ENCODE data around the gene DOCK7.

Gene DOCK7

DNA sequence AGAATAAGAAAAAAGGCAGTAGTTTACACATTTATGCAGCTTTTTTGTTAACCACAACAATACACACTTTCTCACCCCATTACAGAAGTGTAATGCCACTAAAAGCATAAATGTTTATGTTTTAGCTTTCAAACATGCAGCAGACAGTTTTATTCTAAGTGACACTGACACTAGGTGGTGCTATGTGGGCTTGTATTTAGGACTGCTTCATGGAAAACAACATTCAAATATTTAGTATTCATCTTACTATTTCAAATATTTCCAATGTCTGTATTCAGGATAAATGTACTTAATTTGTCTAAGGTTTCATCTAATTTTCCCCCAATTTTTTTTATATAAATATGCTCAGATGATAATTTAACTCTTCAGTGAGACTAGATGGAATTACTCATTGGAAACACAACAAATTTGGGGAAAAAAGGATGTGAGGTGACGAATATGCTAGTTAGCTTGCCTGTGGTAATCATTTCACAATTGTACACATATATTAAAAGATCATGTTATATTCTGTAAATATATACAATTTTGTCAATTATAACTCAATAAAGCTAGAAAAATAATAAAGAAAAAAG, 179.9 kb downstream of the DOCK7 start:
- Histone ChIP-seq H3K9me2 (replicated peaks; ENCODE audit: low read depth, low read length) (no peaks in the 10 kb centered on the region), H2AFZ (ENCODE audit: low read length) (no peak overlapping the region), H3K4me3 (ENCODE audit: low read length, poor library complexity, severe bottlenecking) (no peak overlapping the region), H4K20me1 (ENCODE audit: insufficient read depth, low read length, poor library complexity, severe bottlenecking) (no peaks in the 10 kb centered on the region), H3F3A (ENCODE audit: low read depth) (no peaks in the 10 kb centered on the region), H3K4me2 (ENCODE audit: low read depth, low read length, poor library complexity, severe bottlenecking) (no peak overlapping the region), H3K79me2 (ENCODE audit: insufficient read depth, low read length) (no peaks in the 10 kb centered on the region), H3K9me3 (ENCODE audit: insufficient read depth, low read depth, low read length) (no peaks in the 10 kb centered on the region), H3K27me3 (ENCODE audit: insufficient read depth, low read length, poor library complexity, severe bottlenecking) (no peaks in the 10 kb centered on the region), H3K9ac (ENCODE audit: low read depth, low read length, poor library complexity, severe bottlenecking) (no peak overlapping the region), H3K4me1 (ENCODE audit: insufficient read depth, low read length, poor library complexity, severe bottlenecking) (no peaks in the 10 kb centered on the region), H3K36me3 (ENCODE audit: insufficient read depth, low read length) (peaks cover 14% of the 10 kb centered on the region; the same call in 1 of the 2 replicates)
- no peak for TF ChIP-seq EZH2phosphoT487 (IDR thresholded peaks at IDR 0.05; ENCODE audit: borderline replicate concordance)
- TF ChIP-seq, protein P1, sequence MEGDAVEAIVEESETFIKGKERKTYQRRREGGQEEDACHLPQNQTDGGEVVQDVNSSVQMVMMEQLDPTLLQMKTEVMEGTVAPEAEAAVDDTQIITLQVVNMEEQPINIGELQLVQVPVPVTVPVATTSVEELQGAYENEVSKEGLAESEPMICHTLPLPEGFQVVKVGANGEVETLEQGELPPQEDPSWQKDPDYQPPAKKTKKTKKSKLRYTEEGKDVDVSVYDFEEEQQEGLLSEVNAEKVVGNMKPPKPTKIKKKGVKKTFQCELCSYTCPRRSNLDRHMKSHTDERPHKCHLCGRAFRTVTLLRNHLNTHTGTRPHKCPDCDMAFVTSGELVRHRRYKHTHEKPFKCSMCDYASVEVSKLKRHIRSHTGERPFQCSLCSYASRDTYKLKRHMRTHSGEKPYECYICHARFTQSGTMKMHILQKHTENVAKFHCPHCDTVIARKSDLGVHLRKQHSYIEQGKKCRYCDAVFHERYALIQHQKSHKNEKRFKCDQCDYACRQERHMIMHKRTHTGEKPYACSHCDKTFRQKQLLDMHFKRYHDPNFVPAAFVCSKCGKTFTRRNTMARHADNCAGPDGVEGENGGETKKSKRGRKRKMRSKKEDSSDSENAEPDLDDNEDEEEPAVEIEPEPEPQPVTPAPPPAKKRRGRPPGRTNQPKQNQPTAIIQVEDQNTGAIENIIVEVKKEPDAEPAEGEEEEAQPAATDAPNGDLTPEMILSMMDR (conservative IDR thresholded peaks at IDR 0.05; ENCODE audit: low read length), result peak; percentile 78

DNA sequence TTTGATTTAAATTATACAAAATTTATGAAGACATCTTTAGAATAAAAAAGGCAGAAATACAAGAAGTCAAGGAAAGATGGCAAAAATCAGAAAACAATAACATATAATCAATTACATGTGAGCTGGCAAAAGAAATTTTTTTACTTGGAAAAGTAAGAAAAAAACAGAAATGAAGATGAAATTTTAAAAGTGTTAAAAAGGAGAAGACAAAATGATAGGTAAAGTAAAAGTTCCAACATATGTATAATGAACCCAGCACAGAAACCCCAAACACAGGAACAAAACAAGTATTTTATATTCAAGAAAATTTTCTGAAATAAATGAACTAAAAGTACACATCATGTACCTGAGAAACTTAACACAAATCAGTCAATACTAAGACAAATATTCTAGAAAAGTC, 188.0 kb downstream of the DOCK7 start:
- Histone ChIP-seq H3K9me3 (ENCODE audit: insufficient read depth, low read depth, low read length) (no peaks in the 10 kb centered on the region), H3K9ac (ENCODE audit: low read depth, low read length, poor library complexity, severe bottlenecking) (no peak overlapping the region), H3K9me2 (replicated peaks; ENCODE audit: low read depth, low read length) (no peaks in the 10 kb centered on the region), H3K36me3 (ENCODE audit: insufficient read depth, low read length) (peaks cover 5% of the 10 kb centered on the region; the same call in 1 of the 2 replicates), H4K20me1 (ENCODE audit: insufficient read depth, low read length, poor library complexity, severe bottlenecking) (no peaks in the 10 kb centered on the region), H3F3A (ENCODE audit: low read depth) (no peaks in the 10 kb centered on the region), H3K4me3 (ENCODE audit: low read length, poor library complexity, severe bottlenecking) (no peak overlapping the region), H2AFZ (ENCODE audit: low read length) (no peak overlapping the region), H3K27me3 (ENCODE audit: insufficient read depth, low read length, poor library complexity, severe bottlenecking) (no peaks in the 10 kb centered on the region), H3K79me2 (ENCODE audit: insufficient read depth, low read length) (no peaks in the 10 kb centered on the region), H3K4me1 (ENCODE audit: insufficient read depth, low read length, poor library complexity, severe bottlenecking) (no peaks in the 10 kb centered on the region), H3K4me2 (ENCODE audit: low read depth, low read length, poor library complexity, severe bottlenecking) (no peak overlapping the region)
- TF ChIP-seq EZH2phosphoT487 (IDR thresholded peaks at IDR 0.05; ENCODE audit: borderline replicate concordance), result no peak
- TF ChIP-seq, protein P1 (conservative IDR thresholded peaks at IDR 0.05; ENCODE audit: low read length), result no peak

DNA sequence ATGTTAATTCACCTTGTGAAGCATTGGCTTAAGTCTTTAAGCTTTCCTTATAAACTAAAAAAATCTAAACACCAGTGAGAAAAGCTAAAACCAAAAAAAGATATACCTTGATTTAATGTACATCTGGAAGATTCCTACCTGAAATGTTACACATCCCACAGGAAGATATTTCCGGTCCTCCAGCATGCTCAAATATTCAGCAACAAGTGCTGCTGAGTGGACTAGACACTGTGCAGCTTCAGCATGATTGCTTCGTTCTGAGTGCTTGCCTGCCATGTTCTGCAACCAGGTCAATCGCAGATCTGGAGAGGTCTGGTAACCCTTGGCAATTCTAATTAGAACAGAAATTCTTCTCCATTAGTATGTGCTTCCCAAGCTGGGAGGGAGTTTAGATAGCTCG, 194.0 kb downstream of the DOCK7 start:
- H3K9ac ChIP-seq (ENCODE audit: low read depth, low read length, poor library complexity, severe bottlenecking), result no peak overlapping the region
- no peaks in the 10 kb centered on the region for H3F3A ChIP-seq (ENCODE audit: low read depth)
- H3K4me3 ChIP-seq (ENCODE audit: low read length, poor library complexity, severe bottlenecking), result no peak overlapping the region
- H3K4me1 ChIP-seq (ENCODE audit: insufficient read depth, low read length, poor library complexity, severe bottlenecking), result no peaks in the 10 kb centered on the region
- H3K27me3 ChIP-seq (ENCODE audit: insufficient read depth, low read length, poor library complexity, severe bottlenecking), result no peaks in the 10 kb centered on the region
- no peaks in the 10 kb centered on the region for H3K9me2 ChIP-seq (replicated peaks; ENCODE audit: low read depth, low read length)
- H3K79me2 ChIP-seq (ENCODE audit: insufficient read depth, low read length), result no peaks in the 10 kb centered on the region
- TF ChIP-seq, protein P1 (conservative IDR thresholded peaks at IDR 0.05; ENCODE audit: low read length), result no peak
- TF ChIP-seq EZH2phosphoT487 (IDR thresholded peaks at IDR 0.05; ENCODE audit: borderline replicate concordance), result no peak
- H3K9me3 ChIP-seq (ENCODE audit: insufficient read depth, low read depth, low read length), result no peaks in the 10 kb centered on the region
- H3K36me3 ChIP-seq (ENCODE audit: insufficient read depth, low read length), result peaks cover 32% of the 10 kb centered on the region; the same call in 1 of the 2 replicates
- H4K20me1 ChIP-seq (ENCODE audit: insufficient read depth, low read length, poor library complexity, severe bottlenecking), result no peaks in the 10 kb centered on the region
- H2AFZ ChIP-seq (ENCODE audit: low read length), result no peak overlapping the region
- no peak overlapping the region for H3K4me2 ChIP-seq (ENCODE audit: low read depth, low read length, poor library complexity, severe bottlenecking)
